ENCODE data around the gene KRTCAP2. TPM values are rescaled to one million over a fixed set of nuclear protein-coding genes. Genes with fewer than 3 reads are reported as not detected.
"Not testable (repeated sequence)": the region's sequence is repeated elsewhere in the genome, so short reads cannot be mapped to it uniquely, and the experiment has no call there.

The KRTCAP2 gene
- total RNA-seq, 4 donors from 2014 or later = 77.1 to 180 (median 113) TPM

DNA sequence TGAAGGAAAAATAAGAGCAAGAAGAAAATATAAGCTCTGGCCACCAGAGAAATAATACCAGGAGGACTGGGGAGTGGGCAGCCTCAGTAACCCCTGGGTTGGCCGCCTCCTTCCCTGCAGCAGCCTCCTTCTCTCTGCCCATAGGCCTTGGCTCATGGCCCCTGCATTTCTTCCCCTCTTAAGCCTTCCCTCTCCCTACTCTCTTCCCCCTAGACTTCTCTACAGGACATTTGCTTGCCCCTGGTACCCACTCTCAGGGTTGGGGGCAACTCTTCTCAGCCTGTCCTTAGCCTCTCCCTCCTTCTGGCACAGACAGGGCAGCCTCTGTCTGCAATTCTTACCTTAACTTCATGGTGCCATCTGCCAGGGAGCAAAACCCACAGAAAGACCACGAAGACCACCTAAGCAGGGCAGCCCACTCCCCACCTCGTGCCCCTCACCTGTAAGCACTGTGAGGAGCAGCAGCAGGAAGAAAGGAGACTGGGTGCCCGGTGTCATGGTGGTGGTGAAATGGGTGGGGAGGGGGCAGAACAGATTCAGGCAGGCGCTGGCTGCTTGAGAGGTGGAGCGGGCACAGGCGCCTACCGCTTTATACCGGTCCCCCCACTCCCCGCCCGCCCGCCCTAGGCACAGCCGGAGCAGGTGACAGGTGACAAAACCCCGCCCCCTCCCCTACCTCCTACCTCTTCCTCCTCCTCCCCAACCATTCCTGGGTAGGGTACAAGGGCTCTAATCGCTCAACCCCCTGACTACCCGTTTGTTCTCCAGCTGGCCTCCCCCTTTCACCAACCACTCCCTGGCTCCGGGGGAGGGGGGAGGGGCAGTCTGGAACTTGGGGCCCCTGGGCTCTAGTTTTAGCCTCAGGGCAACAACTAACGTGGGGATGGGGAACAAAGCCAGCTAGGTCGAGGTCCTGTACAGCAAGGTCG, 19.5 kb upstream of the KRTCAP2 start:
- H3K27me3 ChIP-seq = no peaks in the 10 kb centered on the region
- H3K9me3 ChIP-seq = no peaks in the 10 kb centered on the region
- peaks cover 42% of the 10 kb centered on the region for H3K4me1 ChIP-seq
- H3K4me3 ChIP-seq = peak overlapping the region; percentile 62
- no peak for TF ChIP-seq POLR2A (IDR thresholded peaks at IDR 0.05)
- no peak for TF ChIP-seq EP300 (IDR thresholded peaks at IDR 0.05)
- TF ChIP-seq, protein P1, sequence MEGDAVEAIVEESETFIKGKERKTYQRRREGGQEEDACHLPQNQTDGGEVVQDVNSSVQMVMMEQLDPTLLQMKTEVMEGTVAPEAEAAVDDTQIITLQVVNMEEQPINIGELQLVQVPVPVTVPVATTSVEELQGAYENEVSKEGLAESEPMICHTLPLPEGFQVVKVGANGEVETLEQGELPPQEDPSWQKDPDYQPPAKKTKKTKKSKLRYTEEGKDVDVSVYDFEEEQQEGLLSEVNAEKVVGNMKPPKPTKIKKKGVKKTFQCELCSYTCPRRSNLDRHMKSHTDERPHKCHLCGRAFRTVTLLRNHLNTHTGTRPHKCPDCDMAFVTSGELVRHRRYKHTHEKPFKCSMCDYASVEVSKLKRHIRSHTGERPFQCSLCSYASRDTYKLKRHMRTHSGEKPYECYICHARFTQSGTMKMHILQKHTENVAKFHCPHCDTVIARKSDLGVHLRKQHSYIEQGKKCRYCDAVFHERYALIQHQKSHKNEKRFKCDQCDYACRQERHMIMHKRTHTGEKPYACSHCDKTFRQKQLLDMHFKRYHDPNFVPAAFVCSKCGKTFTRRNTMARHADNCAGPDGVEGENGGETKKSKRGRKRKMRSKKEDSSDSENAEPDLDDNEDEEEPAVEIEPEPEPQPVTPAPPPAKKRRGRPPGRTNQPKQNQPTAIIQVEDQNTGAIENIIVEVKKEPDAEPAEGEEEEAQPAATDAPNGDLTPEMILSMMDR (IDR thresholded peaks at IDR 0.05) = no peak
- no peak for TF ChIP-seq POLR2AphosphoS5 (IDR thresholded peaks at IDR 0.05)
- 38% methylated on average over 19 of the region's 20 CpGs for WGBS
- no peak for DNase-seq (ENCODE audit: low spot score in 2 of 2)
- H3K36me3 ChIP-seq = no peaks in the 10 kb centered on the region
- peak overlapping the region; percentile 89 for H3K27ac ChIP-seq

DNA sequence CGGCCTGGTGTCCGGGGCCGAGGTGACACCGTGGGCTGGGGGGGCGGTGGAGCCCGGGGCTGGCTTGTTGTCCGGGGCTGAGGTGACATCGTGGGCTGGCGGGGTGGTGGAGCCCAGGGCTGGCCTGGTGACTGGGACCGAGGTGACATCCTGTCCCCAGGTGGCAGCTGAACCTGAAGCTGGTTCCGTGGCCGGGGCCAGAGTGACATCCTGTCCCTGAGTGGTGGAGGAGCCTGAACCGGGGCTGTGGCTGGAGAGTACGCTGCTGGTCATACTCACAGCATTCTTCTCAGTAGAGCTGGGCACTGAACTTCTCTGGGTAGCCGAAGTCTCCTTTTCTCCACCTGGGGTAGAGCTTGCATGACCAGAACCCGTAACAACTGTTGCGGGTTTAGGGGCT, 18.8 kb upstream of the KRTCAP2 start:
- 66% methylated on average over 8 of the region's 17 CpGs for WGBS
- TF ChIP-seq EP300 (IDR thresholded peaks at IDR 0.05) (no peak), POLR2AphosphoS5 (IDR thresholded peaks at IDR 0.05) (no peak)
- TF ChIP-seq, protein P1 (IDR thresholded peaks at IDR 0.05) = no peak
- peak in 1 of 2 donors; percentile 71 for DNase-seq (ENCODE audit: low spot score in 2 of 2)
- H3K27ac ChIP-seq = peak overlapping the region; percentile 89
- H3K4me1 ChIP-seq = peaks cover 42% of the 10 kb centered on the region
- no peaks in the 10 kb centered on the region for H3K9me3 ChIP-seq
- no peak overlapping the region for H3K4me3 ChIP-seq
- no peaks in the 10 kb centered on the region for H3K27me3 ChIP-seq
- no peaks in the 10 kb centered on the region for H3K36me3 ChIP-seq

DNA sequence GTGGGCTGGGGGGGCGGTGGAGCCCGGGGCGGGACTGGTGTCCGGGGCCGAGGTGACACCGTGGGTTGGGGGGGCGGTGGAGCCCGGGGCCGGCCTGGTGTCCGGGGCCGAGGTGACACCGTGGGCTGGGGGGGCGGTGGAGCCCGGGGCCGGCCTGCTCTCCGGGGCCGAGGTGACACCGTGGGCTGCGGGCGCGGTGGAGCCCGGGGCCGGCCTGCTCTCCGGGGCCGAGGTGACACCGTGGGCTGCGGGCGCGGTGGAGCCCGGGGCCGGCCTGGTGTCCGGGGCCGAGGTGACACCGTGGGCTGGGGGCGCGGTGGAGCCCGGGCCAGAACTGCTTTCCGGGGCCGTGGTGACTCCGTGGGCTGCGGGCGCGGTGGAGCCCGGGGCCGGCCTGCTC, 16.8 kb upstream of the KRTCAP2 start:
- not testable (repeated sequence) for H3K4me3 ChIP-seq, H3K9me3 ChIP-seq, H3K27me3 ChIP-seq, H3K36me3 ChIP-seq, H3K27ac ChIP-seq
- WGBS = 86% methylated on average over 15 of the region's 45 CpGs
- peaks cover 41% of the 10 kb centered on the region for H3K4me1 ChIP-seq
- DNase-seq (ENCODE audit: low spot score in 2 of 2) = peak in 1 of 2 donors; percentile 69

DNA sequence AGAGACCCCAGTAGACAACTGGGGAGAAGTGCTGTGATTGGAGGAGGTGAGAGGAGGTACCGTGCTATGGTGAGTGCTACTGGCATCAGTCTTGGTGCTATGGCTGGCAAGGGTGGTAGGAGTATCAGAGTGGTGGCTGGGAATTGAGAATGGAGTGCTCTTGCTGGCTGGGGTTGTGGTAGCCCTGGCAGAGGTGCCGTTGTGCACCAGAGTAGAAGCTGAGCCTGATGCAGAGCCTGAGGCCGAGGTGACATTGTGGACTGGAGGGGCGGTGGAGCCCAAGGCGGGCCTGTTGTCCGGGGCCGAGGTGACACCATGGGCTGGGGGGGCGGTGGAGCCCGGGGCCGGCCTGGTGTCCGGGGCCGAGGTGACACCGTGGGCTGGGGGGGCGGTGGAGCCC, 15.2 kb upstream of the KRTCAP2 start:
- TF ChIP-seq POLR2A (IDR thresholded peaks at IDR 0.05) (no peak), POLR2AphosphoS5 (IDR thresholded peaks at IDR 0.05) (no peak), EP300 (IDR thresholded peaks at IDR 0.05) (no peak)
- TF ChIP-seq, protein P1 (IDR thresholded peaks at IDR 0.05) = no peak
- WGBS = 80% methylated on average over 9 of the region's 14 CpGs
- Histone ChIP-seq H3K4me3 (no peak overlapping the region), H3K36me3 (no peaks in the 10 kb centered on the region), H3K4me1 (peaks cover 32% of the 10 kb centered on the region), H3K27ac (no peak overlapping the region), H3K27me3 (no peaks in the 10 kb centered on the region), H3K9me3 (no peaks in the 10 kb centered on the region)
- peak in 1 of 2 donors; percentile 48 for DNase-seq (ENCODE audit: low spot score in 2 of 2)

DNA sequence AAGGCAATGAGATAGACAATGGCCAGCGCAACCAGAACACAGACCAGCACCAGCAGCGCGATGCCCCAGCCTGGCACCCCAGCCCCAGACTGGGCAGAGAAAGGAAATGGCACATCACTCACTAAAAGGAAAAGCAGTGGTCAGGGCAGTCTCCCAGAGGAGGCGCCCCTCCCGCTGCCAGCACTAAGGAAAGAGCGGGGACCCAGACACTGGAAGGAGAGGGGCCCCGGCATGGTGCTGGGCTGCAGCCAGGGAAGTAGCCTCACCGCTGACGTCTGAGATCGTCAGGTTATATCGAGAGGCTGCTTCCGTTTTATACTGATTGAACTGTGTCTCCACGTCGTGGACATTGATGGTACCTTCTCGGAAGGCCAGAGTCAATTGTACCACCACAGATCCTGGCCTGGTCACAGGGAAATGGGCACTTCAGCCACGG, 14.4 kb upstream of the KRTCAP2 start:
- WGBS = 90% methylated on average over 12 of the region's 16 CpGs
- Histone ChIP-seq H3K36me3 (no peaks in the 10 kb centered on the region), H3K27me3 (no peaks in the 10 kb centered on the region), H3K27ac (no peak overlapping the region), H3K9me3 (no peaks in the 10 kb centered on the region), H3K4me1 (peaks cover 24% of the 10 kb centered on the region), H3K4me3 (no peak overlapping the region)
- peak in 1 of 2 donors; percentile 58 for DNase-seq (ENCODE audit: low spot score in 2 of 2)
- TF ChIP-seq EP300 (IDR thresholded peaks at IDR 0.05) (no peak), POLR2A (IDR thresholded peaks at IDR 0.05) (no peak), POLR2AphosphoS5 (IDR thresholded peaks at IDR 0.05) (no peak)
- TF ChIP-seq, protein P1 (IDR thresholded peaks at IDR 0.05) = no peak
